Uterus (tissue), 4 donors: ENCODE data around the gene CRACR2A. TPM values are rescaled to one million over a fixed set of nuclear protein-coding genes. Genes with fewer than 3 reads are reported as not detected.

ENCODE experiments used
- DNase-seq, 2 donors: peaks; one replicate each; pipeline ENCODE4 v3.0.0-alpha.2; 2019 to 2020
- H3K27ac ChIP-seq, 2 donors: fragments of 200-600 bp; sonication (generic); 1 replicate in 1 of 2; 2 replicates in 1 of 2; pipeline ENCODE4 v1.5.1; 2016 to 2018
- H3K27me3 ChIP-seq, 2 donors: fragments of 200-600 bp; sonication (generic); one replicate each; pipeline ENCODE4 v1.5.1; 2018 to 2019; ENCODE audit warnings: control low read depth in 1 of 2
- H3K36me3 ChIP-seq, 2 donors: fragments of 200-600 bp; sonication (generic); one replicate each; pipeline ENCODE4 v1.5.1; 2019; ENCODE audit warnings: control low read depth in 1 of 2
- H3K4me1 ChIP-seq, 2 donors: fragments of 200-600 bp; sonication (generic); one replicate each; pipeline ENCODE4 v1.5.1; 2018 to 2019; ENCODE audit warnings: control low read depth in 1 of 2
- H3K4me3 ChIP-seq, 2 donors: fragments of 200-600 bp; sonication (generic); 1 replicate in 1 of 2; 2 replicates in 1 of 2; pipeline ENCODE4 v1.5.1; 2018 to 2019; ENCODE audit warnings: mild to moderate bottlenecking in 1 of 2
- H3K9me3 ChIP-seq, 2 donors: fragments of 200-600 bp; sonication (generic); one replicate each; pipeline ENCODE4 v1.5.1; 2019; ENCODE audit warnings: control low read depth in 1 of 2
- CTCF ChIP-seq, 4 experiments: fragments of 200-600 bp in 2 of 4; fragments of 450-650 bp in 2 of 4; sonication (generic) in 2 of 4; IDR thresholded peaks; one replicate each; pipeline ENCODE4 v1.5.1; 2016 to 2019; ENCODE audit warnings: antibody characterized with exemption in 4 of 4, mild to moderate bottlenecking in 2 of 4, moderate library complexity in 1 of 4
- POLR2A ChIP-seq, 2 donors: fragments of 450-650 bp; IDR thresholded peaks; one replicate each; pipeline ENCODE4 v1.6.1; 2016; ENCODE audit warnings: antibody characterized with exemption in 2 of 2, mild to moderate bottlenecking in 1 of 2, moderate library complexity in 1 of 2
- intact Hi-C: fragments of 100-400 bp; cut with DNase I; formaldehyde crosslinking; loops from one replicate; pipeline ENCODE4 v1.15.1; 2023; ENCODE audit warnings: low total_unique reads
- total RNA-seq, 4 donors: library from RNA; depleted of rRNA in 3 of 4; stranded (reverse); fragments of >200 nt in 3 of 4; gene quantifications; one replicate each; pipeline versions ENCODE4 v1.1.0 to v1.2.4, GENCODE V29; 2014 to 2023
- donor health status: DM: yes; HTN: yes; CAD: no.

The CRACR2A gene
- total RNA-seq, 4 donors from 2014 or later, result 0.88 to 33.6 (median 3.2) TPM

GRCh38 chr12:3775385-3776035 lies 22.6 kb upstream of the CRACR2A start:
- Histone ChIP-seq H3K27me3 (no peaks in the 10 kb centered on the region), H3K36me3 (no peaks in the 10 kb centered on the region), H3K4me3 (no peak overlapping the region), H3K4me1 (no peaks in the 10 kb centered on the region), H3K27ac (no peak overlapping the region), H3K9me3 (no peaks in the 10 kb centered on the region)
- DNase-seq, result no peak
- intact Hi-C loops, result no loop called here
- TF ChIP-seq CTCF (IDR thresholded peaks at IDR 0.05) (no peak), POLR2A (IDR thresholded peaks at IDR 0.05) (no peak)

GRCh38 chr12:3772380-3772779 lies 19.5 kb upstream of the CRACR2A start:
- Histone ChIP-seq H3K36me3 (no peaks in the 10 kb centered on the region), H3K27me3 (no peaks in the 10 kb centered on the region), H3K9me3 (no peaks in the 10 kb centered on the region), H3K4me3 (no peak overlapping the region), H3K4me1 (no peaks in the 10 kb centered on the region), H3K27ac (no peak overlapping the region)
- intact Hi-C loops, result no loop called here
- no peak for TF ChIP-seq POLR2A (IDR thresholded peaks at IDR 0.05)
- TF ChIP-seq CTCF (IDR thresholded peaks at IDR 0.05), result no peak
- no peak for DNase-seq

DNA sequence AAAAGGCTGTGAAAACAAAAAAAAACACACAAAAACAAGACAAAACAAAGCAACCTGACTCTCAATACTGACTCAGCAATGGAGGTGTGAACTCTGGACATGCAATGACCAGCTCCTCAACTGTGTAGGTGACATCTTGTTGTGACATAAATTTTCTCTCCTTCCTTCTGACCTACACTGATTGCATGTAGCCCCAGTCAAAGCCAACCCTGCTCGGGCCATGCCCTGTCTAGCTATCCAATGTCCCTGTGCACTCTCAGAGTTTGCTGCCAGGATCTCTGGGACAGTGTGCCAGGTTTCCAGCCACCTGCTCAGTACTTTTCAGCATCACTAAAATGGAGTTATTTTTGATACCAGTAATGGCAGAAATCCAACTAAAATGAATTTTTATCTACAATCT lies 18.9 kb upstream of the CRACR2A start:
- no peak for DNase-seq
- no peaks in the 10 kb centered on the region for H3K36me3 ChIP-seq
- no peak overlapping the region for H3K4me3 ChIP-seq
- H3K9me3 ChIP-seq, result no peaks in the 10 kb centered on the region
- no peaks in the 10 kb centered on the region for H3K27me3 ChIP-seq
- no peak overlapping the region for H3K27ac ChIP-seq
- TF ChIP-seq CTCF (IDR thresholded peaks at IDR 0.05), result no peak
- intact Hi-C loops, result no loop called here
- no peaks in the 10 kb centered on the region for H3K4me1 ChIP-seq

- H3K27me3 ChIP-seq, result no peaks in the 10 kb centered on the region
- no peak overlapping the region for H3K27ac ChIP-seq
- intact Hi-C loops, result no loop called here
- DNase-seq, result no peak
- no peaks in the 10 kb centered on the region for H3K9me3 ChIP-seq
- no peaks in the 10 kb centered on the region for H3K36me3 ChIP-seq
- H3K4me3 ChIP-seq, result no peak overlapping the region
- H3K4me1 ChIP-seq, result no peaks in the 10 kb centered on the region
- no peak for TF ChIP-seq CTCF (IDR thresholded peaks at IDR 0.05)
- TF ChIP-seq POLR2A (IDR thresholded peaks at IDR 0.05), result no peak
These were observed 18.0 kb upstream of the CRACR2A start for GRCh38 chr12:3770891-3771290.

- Histone ChIP-seq H3K4me3 (no peak overlapping the region), H3K27me3 (no peaks in the 10 kb centered on the region), H3K27ac (no peak overlapping the region), H3K9me3 (no peaks in the 10 kb centered on the region), H3K36me3 (no peaks in the 10 kb centered on the region), H3K4me1 (no peaks in the 10 kb centered on the region)
- TF ChIP-seq CTCF (IDR thresholded peaks at IDR 0.05) (no peak), POLR2A (IDR thresholded peaks at IDR 0.05) (no peak)
- intact Hi-C loops, result no loop called here
- DNase-seq, result no peak
These were observed 16.1 kb upstream of the CRACR2A start for GRCh38 chr12:3768911-3769447.
